KOPT-K1 (cell line): Measurements from ENCODE around the gene CYB561D1.

Source experiments
- H3K27ac ChIP-seq: fragments of 200-600 bp; sonication (generic); 2 replicates; pipeline ENCODE4 v1.5.1; 2016; ENCODE audit warnings: antibody characterized with exemption, mild to moderate bottlenecking, low read depth, low read length; ENCODE audit not compliant: poor library complexity, severe bottlenecking
- H3K36me3 ChIP-seq: fragments of 200-600 bp; sonication (generic); 2 replicates; pipeline ENCODE4 v1.5.1; 2017; ENCODE audit warnings: antibody characterized with exemption, mild to moderate bottlenecking, low read length, moderate library complexity; ENCODE audit not compliant: insufficient read depth
- H3K9me3 ChIP-seq: fragments of 200-600 bp; sonication (generic); 2 replicates; pipeline ENCODE4 v1.5.1; 2017; ENCODE audit warnings: antibody characterized with exemption, low read length, mild to moderate bottlenecking; ENCODE audit not compliant: insufficient read depth, poor library complexity, severe bottlenecking

Gene CYB561D1

GRCh38 chr1:109503935-109504334 lies 10.0 kb downstream of the CYB561D1 start:
- Histone ChIP-seq H3K36me3 (peaks cover 17% of the 10 kb centered on the region), H3K27ac (no peak overlapping the region)

GRCh38 chr1:109504974-109505373 lies 11.1 kb downstream of the CYB561D1 start:
- Histone ChIP-seq H3K36me3 (peaks cover 13% of the 10 kb centered on the region), H3K27ac (no peak overlapping the region), H3K9me3 (no peaks in the 10 kb centered on the region)

More at GRCh38 chr1:109503935-109504334, 10.0 kb downstream of the CYB561D1 start:
- no peaks in the 10 kb centered on the region for H3K9me3 ChIP-seq

GRCh38 chr1:109508001-109508872 lies 14.3 kb downstream of the CYB561D1 start:
- H3K27ac ChIP-seq: no peak overlapping the region
- H3K36me3 ChIP-seq: no peaks in the 10 kb centered on the region
- no peaks in the 10 kb centered on the region for H3K9me3 ChIP-seq

GRCh38 chr1:109508873-109509175 lies 14.9 kb downstream of the CYB561D1 start:
- Histone ChIP-seq H3K36me3 (no peaks in the 10 kb centered on the region), H3K9me3 (no peaks in the 10 kb centered on the region)

GRCh38 chr1:109509176-109510134 lies 15.6 kb downstream of the CYB561D1 start, which contains the start of gene AMIGO1:
AMIGO1 (minus strand) TSS chr1:109509727; CDS start chr1:109508912, 815 bp downstream.
- Histone ChIP-seq H3K36me3 (no peaks in the 10 kb centered on the region), H3K27ac (no peak within 1 kb of the TSS), H3K9me3 (no peaks in the 10 kb centered on the region)

More at GRCh38 chr1:109508873-109509175, 14.9 kb downstream of the CYB561D1 start:
- no peak overlapping the region for H3K27ac ChIP-seq

GRCh38 chr1:109513110-109513710 lies 19.3 kb downstream of the CYB561D1 start:
- no peaks in the 10 kb centered on the region for H3K36me3 ChIP-seq
- H3K27ac ChIP-seq: no peak overlapping the region
- no peaks in the 10 kb centered on the region for H3K9me3 ChIP-seq

GRCh38 chr1:109514846-109515245 lies 21.0 kb downstream of the CYB561D1 start:
- H3K27ac ChIP-seq: no peak overlapping the region
- no peaks in the 10 kb centered on the region for H3K9me3 ChIP-seq
- H3K36me3 ChIP-seq: no peaks in the 10 kb centered on the region

- Histone ChIP-seq H3K36me3 (no peaks in the 10 kb centered on the region), H3K9me3 (no peaks in the 10 kb centered on the region), H3K27ac (no peak overlapping the region)
These were observed 23.0 kb downstream of the CYB561D1 start for GRCh38 chr1:109516872-109517271.

- no peaks in the 10 kb centered on the region for H3K36me3 ChIP-seq
- H3K27ac ChIP-seq: no peak overlapping the region
- H3K9me3 ChIP-seq: no peaks in the 10 kb centered on the region
These were observed 23.4 kb downstream of the CYB561D1 start for GRCh38 chr1:109517337-109517736.

- H3K27ac ChIP-seq: no peak overlapping the region
- H3K36me3 ChIP-seq: no peaks in the 10 kb centered on the region
- no peaks in the 10 kb centered on the region for H3K9me3 ChIP-seq
These were observed 27.4 kb downstream of the CYB561D1 start for GRCh38 chr1:109521002-109521951.

GRCh38 chr1:109522026-109522425 lies 28.1 kb downstream of the CYB561D1 start:
- Histone ChIP-seq H3K36me3 (no peaks in the 10 kb centered on the region), H3K9me3 (no peaks in the 10 kb centered on the region), H3K27ac (no peak overlapping the region)

GRCh38 chr1:109523706-109524105 lies 29.8 kb downstream of the CYB561D1 start:
- H3K36me3 ChIP-seq: no peaks in the 10 kb centered on the region
- no peak overlapping the region for H3K27ac ChIP-seq
- no peaks in the 10 kb centered on the region for H3K9me3 ChIP-seq

- H3K27ac ChIP-seq: no peak overlapping the region
These were observed 33.4 kb downstream of the CYB561D1 start for GRCh38 chr1:109527098-109527811.

More at GRCh38 chr1:109527098-109527811, 33.4 kb downstream of the CYB561D1 start:
- H3K36me3 ChIP-seq: no peaks in the 10 kb centered on the region
- no peaks in the 10 kb centered on the region for H3K9me3 ChIP-seq
